Thymus (tissue), 11 donors: ENCODE results near the gene CCDC117. TPM values are rescaled to one million over a fixed set of nuclear protein-coding genes. Genes with fewer than 3 reads are reported as not detected.
"Not testable (repeated sequence)": the region's sequence is repeated elsewhere in the genome, so short reads cannot be mapped to it uniquely, and the experiment has no call there.

ENCODE experiments used
- DNase-seq, 9 donors: peaks; one replicate each; pipeline ENCODE4 v3.0.0-alpha.2; 2013; ENCODE audit warnings: low spot score in 9 of 9, low read depth in 6 of 9, missing footprints in 1 of 9
- H3K27ac ChIP-seq, 2 donors: one replicate each; pipeline ENCODE4 v1.5.1; 2013; ENCODE audit warnings: control low read depth in 1 of 2, low read depth in 1 of 2, low read length in 1 of 2, mild to moderate bottlenecking in 1 of 2, moderate library complexity in 1 of 2
- H3K27me3 ChIP-seq, 2 donors: one replicate each; pipeline ENCODE4 v1.5.1; 2013; ENCODE audit warnings: low read length in 1 of 2; ENCODE audit not compliant: control insufficient read depth in 2 of 2, insufficient read depth in 1 of 2
- H3K36me3 ChIP-seq, 2 donors: one replicate each; pipeline ENCODE4 v1.5.1; 2013; ENCODE audit warnings: low read length in 1 of 2, mild to moderate bottlenecking in 1 of 2, moderate library complexity in 1 of 2; ENCODE audit not compliant: control insufficient read depth in 2 of 2, insufficient read depth in 2 of 2
- H3K4me1 ChIP-seq, 2 donors: one replicate each; pipeline ENCODE4 v1.5.1; 2013; ENCODE audit warnings: low read length in 2 of 2; ENCODE audit not compliant: control insufficient read depth in 2 of 2, insufficient read depth in 2 of 2
- H3K4me3 ChIP-seq, 2 donors: one replicate each; pipeline ENCODE4 v1.5.1; 2013; ENCODE audit warnings: low read length in 2 of 2, control low read depth in 1 of 2, mild to moderate bottlenecking in 1 of 2
- H3K9me3 ChIP-seq, 2 donors: one replicate each; pipeline ENCODE4 v1.5.1; 2013; ENCODE audit warnings: low read length in 1 of 2, mild to moderate bottlenecking in 1 of 2; ENCODE audit not compliant: control insufficient read depth in 2 of 2, insufficient read depth in 1 of 2
- WGBS: extraction: QIAGEN DNeasy Blood & Tissue Kit; methylation state at CpG from one replicate; pipeline ENCODE4 v1.1.7; 2013; 5-methylcytosine and 5-hydroxymethylcytosine counted together
- polyA plus RNA-seq: library from polyadenylated mRNA; stranded (reverse); fragments of 200-250 nt; gene quantifications from one replicate; pipeline ENCODE4 v1.2.3, GENCODE V29; 2013
- total RNA-seq: library from RNA; stranded (reverse); fragments of 120-200 nt; gene quantifications from one replicate; pipeline ENCODE4 v1.2.4, GENCODE V29; 2013
- donor health status: healthy.

CCDC117 gene
- total and polyA plus RNA-seq, 2 donors: 18.8 to 24.4 TPM

DNA sequence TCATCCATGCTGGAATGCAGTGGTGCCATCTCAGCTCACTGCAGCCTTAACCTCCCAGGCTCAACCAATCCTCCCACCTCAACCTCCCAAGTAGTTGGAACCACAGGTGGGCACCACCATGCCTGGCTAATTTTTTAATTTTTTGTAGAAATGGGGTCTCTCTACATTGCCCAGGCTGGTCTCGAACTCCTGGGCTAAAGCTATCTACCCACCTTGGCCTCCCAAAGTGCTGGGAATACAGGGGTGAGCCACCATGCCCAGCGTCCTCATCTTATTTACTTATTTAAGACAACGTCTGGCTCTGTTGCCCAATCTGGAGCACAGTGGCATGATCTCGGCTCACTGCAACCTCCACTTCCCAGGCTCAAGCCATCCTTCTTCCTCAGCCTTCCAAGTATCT is 10.5 kb upstream of the CCDC117 start:
- not testable (repeated sequence) for H3K9me3 ChIP-seq, DNase-seq, H3K27ac ChIP-seq, H3K27me3 ChIP-seq, H3K36me3 ChIP-seq, H3K4me3 ChIP-seq, H3K4me1 ChIP-seq
- 96% methylated on average over 4 of the region's 4 CpGs for WGBS

DNA sequence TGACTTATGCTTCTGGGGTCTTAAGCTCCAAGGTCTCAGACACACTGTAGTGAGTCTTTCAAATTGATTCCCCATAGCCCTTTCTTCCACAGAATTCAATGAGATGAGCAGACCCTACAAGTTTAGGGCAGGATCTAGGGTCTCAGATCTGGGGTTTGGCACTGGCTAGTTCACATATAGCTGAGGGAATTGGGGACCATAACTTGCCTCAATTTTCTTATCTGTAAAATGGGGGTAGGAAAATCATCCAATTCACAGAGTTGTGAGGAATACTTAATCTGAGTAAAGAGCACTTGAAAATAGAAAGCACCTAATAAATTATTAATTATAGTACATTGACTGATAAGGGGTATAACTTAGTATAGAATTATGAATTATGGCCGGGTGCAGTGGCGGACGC is 5.9 kb upstream of the CCDC117 start:
- Histone ChIP-seq H3K4me1 (no peaks in the 10 kb centered on the region), H3K27me3 (no peaks in the 10 kb centered on the region), H3K4me3 (no peak overlapping the region), H3K36me3 (no peaks in the 10 kb centered on the region), H3K9me3 (peaks cover 0 to 3% of the 10 kb centered on the region in 2 donors), H3K27ac (no peak overlapping the region)
- no peak for DNase-seq
- WGBS: 98% methylated on average over 3 of the region's 3 CpGs

DNA sequence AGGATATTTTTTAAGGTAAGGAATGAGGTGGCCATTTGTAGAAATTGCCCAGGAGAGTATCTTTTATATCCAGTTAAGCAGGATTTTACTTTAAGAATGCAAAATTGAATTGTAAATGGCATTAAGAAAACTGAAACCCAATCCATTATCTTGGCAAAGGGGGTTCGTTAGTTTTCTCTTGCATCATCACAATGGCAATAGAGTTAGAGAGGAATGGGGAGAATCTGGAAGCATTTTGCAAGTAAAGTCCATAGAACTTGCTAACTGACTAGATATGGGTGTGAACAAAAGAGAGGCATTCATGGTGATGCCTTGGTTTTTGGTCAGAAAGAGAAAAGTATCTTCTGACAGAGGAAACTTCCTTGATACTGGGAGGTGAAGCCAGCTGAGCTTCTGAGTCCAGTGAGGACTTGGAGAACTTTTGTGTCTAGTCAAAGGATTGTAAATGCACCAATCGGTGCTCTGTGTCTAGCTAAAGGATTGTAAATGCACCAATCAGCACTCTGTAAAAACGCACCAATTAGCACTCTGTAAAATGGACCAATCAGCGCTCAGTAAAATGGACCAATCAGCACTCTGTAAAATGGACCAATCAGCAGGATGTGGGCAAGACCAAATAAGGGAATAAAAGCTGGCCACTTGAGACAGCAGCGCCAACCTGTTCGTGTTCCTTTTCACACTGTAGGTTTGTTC is 3.6 kb upstream of the CCDC117 start:
- Histone ChIP-seq H3K9me3 (peaks cover 0 to 3% of the 10 kb centered on the region in 2 donors), H3K4me3 (no peak overlapping the region), H3K27ac (no peak overlapping the region), H3K27me3 (no peaks in the 10 kb centered on the region), H3K36me3 (no peaks in the 10 kb centered on the region), H3K4me1 (peaks cover 1 to 6% of the 10 kb centered on the region in 2 donors)
- no peak for DNase-seq
- 97% methylated on average over 6 of the region's 6 CpGs for WGBS

GRCh38 chr22:28769394-28770085 is 3.0 kb upstream of the CCDC117 start:
- DNase-seq: no peak
- no peaks in the 10 kb centered on the region for H3K36me3 ChIP-seq
- H3K9me3 ChIP-seq: peaks cover 0 to 3% of the 10 kb centered on the region in 2 donors
- H3K4me3 ChIP-seq: no peak overlapping the region
- peaks cover 6 to 8% of the 10 kb centered on the region in 2 donors for H3K4me1 ChIP-seq
- H3K27ac ChIP-seq: no peak overlapping the region
- H3K27me3 ChIP-seq: no peaks in the 10 kb centered on the region
- 97% methylated on average over 14 of the region's 14 CpGs for WGBS

GRCh38 chr22:28771195-28771791 is 1.2 kb upstream of the CCDC117 start:
- peaks cover 5 to 7% of the 10 kb centered on the region in 2 donors for H3K36me3 ChIP-seq
- no peak for DNase-seq
- WGBS: 93% methylated on average over 5 of the region's 5 CpGs
- H3K27ac ChIP-seq: peak overlapping the region in 1 of 2 donors; percentile 26
- H3K9me3 ChIP-seq: peaks cover 0 to 3% of the 10 kb centered on the region in 2 donors
- H3K27me3 ChIP-seq: no peaks in the 10 kb centered on the region
- peaks cover 8 to 9% of the 10 kb centered on the region in 2 donors for H3K4me1 ChIP-seq
- no peak overlapping the region for H3K4me3 ChIP-seq

DNA sequence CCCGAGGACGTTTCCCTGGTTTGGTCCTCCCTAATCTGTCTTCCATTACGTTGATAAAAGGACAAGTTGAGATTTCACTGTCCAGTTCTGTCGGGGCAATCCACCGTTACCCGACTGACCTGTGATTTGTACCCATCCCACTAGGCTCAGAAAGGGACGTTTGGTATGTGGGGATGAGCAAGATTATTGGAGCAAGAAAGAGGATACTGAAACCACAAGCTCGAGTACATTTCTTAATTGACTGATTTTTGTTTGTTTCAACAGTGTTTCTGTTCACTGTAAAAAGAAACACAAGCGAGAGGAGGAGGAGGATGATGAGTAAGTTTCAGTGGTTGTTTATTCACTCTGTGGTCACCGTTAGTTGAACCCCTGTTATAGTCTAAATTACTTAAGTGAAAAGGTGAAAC is 969 bp downstream of the CCDC117 start:
- Histone ChIP-seq H3K9me3 (peaks cover 0 to 3% of the 10 kb centered on the region in 2 donors), H3K36me3 (peaks cover 10 to 21% of the 10 kb centered on the region in 2 donors), H3K27ac (peak overlapping the region; percentile 85 to 93), H3K27me3 (no peaks in the 10 kb centered on the region), H3K4me3 (peak overlapping the region; percentile 91 to 97), H3K4me1 (peaks cover 8 to 9% of the 10 kb centered on the region in 2 donors)
- DNase-seq: peak in 2 of 9 donors; percentile 36 to 50
- 4% methylated on average over 10 of the region's 10 CpGs for WGBS

DNA sequence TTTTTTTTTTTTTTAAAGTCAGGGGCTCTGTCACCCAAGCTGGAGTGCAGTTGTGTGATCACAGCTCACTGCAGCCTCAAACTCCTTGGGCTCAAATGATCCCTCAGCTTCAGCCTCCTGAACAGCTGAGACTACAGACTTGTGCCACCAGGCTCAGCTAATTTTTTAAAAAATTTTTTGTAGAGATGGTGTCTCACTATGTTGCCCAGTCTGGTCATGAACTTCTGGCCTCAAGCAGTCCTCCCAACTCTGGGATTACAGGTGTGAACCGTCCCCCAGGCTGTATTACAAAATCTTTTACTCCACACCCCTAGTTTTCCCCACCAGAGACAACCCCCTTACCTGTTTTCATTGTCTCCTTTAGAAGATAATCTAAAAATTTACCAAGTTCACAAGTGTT is 1.9 kb downstream of the CCDC117 start:
- no peak overlapping the region for H3K27ac ChIP-seq
- no peak for DNase-seq
- H3K36me3 ChIP-seq: peaks cover 12 to 21% of the 10 kb centered on the region in 2 donors
- peaks cover 0 to under 1% of the 10 kb centered on the region in 2 donors for H3K9me3 ChIP-seq
- WGBS: 98% methylated on average over 1 of the region's 1 CpG
- no peak overlapping the region for H3K4me3 ChIP-seq
- H3K27me3 ChIP-seq: no peaks in the 10 kb centered on the region
- peaks cover 8 to 9% of the 10 kb centered on the region in 2 donors for H3K4me1 ChIP-seq

DNA sequence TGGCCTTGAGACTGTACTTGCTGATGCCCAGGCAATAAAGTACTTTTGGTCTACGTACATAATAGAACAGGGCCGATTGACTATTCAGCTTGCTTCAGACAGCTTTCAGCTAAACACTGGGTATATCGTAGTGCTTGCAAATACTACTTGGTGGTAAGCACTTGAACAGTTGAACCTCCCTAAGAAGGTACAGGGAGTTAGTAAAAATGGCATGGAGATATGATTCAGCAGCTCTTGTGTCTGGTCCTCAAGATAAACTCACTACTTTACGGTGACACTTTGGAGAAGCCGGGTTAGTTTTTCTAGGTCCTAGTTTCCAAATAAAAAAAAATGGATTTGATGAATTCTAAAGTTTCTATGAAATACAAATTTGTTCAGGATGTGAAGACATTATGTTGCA is 7.3 kb downstream of the CCDC117 start:
- no peak for DNase-seq
- Histone ChIP-seq H3K4me1 (peaks cover 0 to 2% of the 10 kb centered on the region in 2 donors), H3K27me3 (no peaks in the 10 kb centered on the region), H3K4me3 (no peak overlapping the region), H3K9me3 (no peaks in the 10 kb centered on the region), H3K36me3 (peaks cover 45 to 61% of the 10 kb centered on the region in 2 donors), H3K27ac (no peak overlapping the region)
- WGBS: 98% methylated on average over 5 of the region's 5 CpGs

GRCh38 chr22:28780296-28780695 is 7.8 kb downstream of the CCDC117 start:
- H3K4me3 ChIP-seq: no peak overlapping the region
- no peaks in the 10 kb centered on the region for H3K27me3 ChIP-seq
- H3K9me3 ChIP-seq: no peaks in the 10 kb centered on the region
- H3K27ac ChIP-seq: no peak overlapping the region
- peaks cover 0 to 2% of the 10 kb centered on the region in 2 donors for H3K4me1 ChIP-seq
- 100% methylated on average over 1 of the region's 1 CpG for WGBS
- DNase-seq: no peak
- peaks cover 49 to 64% of the 10 kb centered on the region in 2 donors for H3K36me3 ChIP-seq
